Uterus (tissue), 4 donors: ENCODE measurements around the gene OSBPL8. TPM values are rescaled to one million over a fixed set of nuclear protein-coding genes. Genes with fewer than 3 reads are reported as not detected.

Experiments
- DNase-seq, 2 donors: peaks; one replicate each; pipeline ENCODE4 v3.0.0-alpha.2; 2019 to 2020
- H3K27ac ChIP-seq, 2 donors: fragments of 200-600 bp; sonication (generic); 1 replicate in 1 of 2; 2 replicates in 1 of 2; pipeline ENCODE4 v1.5.1; 2016 to 2018
- H3K27me3 ChIP-seq, 2 donors: fragments of 200-600 bp; sonication (generic); one replicate each; pipeline ENCODE4 v1.5.1; 2018 to 2019; ENCODE audit warnings: control low read depth in 1 of 2
- H3K36me3 ChIP-seq, 2 donors: fragments of 200-600 bp; sonication (generic); one replicate each; pipeline ENCODE4 v1.5.1; 2019; ENCODE audit warnings: control low read depth in 1 of 2
- H3K4me1 ChIP-seq, 2 donors: fragments of 200-600 bp; sonication (generic); one replicate each; pipeline ENCODE4 v1.5.1; 2018 to 2019; ENCODE audit warnings: control low read depth in 1 of 2
- H3K4me3 ChIP-seq, 2 donors: fragments of 200-600 bp; sonication (generic); 1 replicate in 1 of 2; 2 replicates in 1 of 2; pipeline ENCODE4 v1.5.1; 2018 to 2019; ENCODE audit warnings: mild to moderate bottlenecking in 1 of 2
- H3K9me3 ChIP-seq, 2 donors: fragments of 200-600 bp; sonication (generic); one replicate each; pipeline ENCODE4 v1.5.1; 2019; ENCODE audit warnings: control low read depth in 1 of 2
- POLR2A ChIP-seq, 2 donors: fragments of 450-650 bp; IDR thresholded peaks; one replicate each; pipeline ENCODE4 v1.6.1; 2016; ENCODE audit warnings: antibody characterized with exemption in 2 of 2, mild to moderate bottlenecking in 1 of 2, moderate library complexity in 1 of 2
- intact Hi-C: fragments of 100-400 bp; cut with DNase I; formaldehyde crosslinking; loops from one replicate; pipeline ENCODE4 v1.15.1; 2023; ENCODE audit warnings: low total_unique reads
- small RNA-seq: library from RNA; depleted of rRNA; stranded (forward); fragments of <200 nt; gene quantifications from one replicate; pipeline ENCODE3, GENCODE V24; 2016
- total RNA-seq, 4 donors: library from RNA; depleted of rRNA in 3 of 4; stranded (reverse); fragments of >200 nt in 3 of 4; gene quantifications; one replicate each; pipeline versions ENCODE4 v1.1.0 to v1.2.4, GENCODE V29; 2014 to 2023
- TF ChIP-seq, protein P1 (sequence below), 4 experiments: fragments of 200-600 bp in 2 of 4; fragments of 450-650 bp in 2 of 4; sonication (generic) in 2 of 4; IDR thresholded peaks; one replicate each; pipeline ENCODE4 v1.5.1; 2016 to 2019; ENCODE audit warnings: antibody characterized with exemption in 4 of 4, mild to moderate bottlenecking in 2 of 4, moderate library complexity in 1 of 4
- donor health status: DM: yes; HTN: yes; CAD: no.

OSBPL8 gene
- total RNA-seq, 4 donors from 2014 or later = 22.0 to 131 (median 69.3) TPM

DNA sequence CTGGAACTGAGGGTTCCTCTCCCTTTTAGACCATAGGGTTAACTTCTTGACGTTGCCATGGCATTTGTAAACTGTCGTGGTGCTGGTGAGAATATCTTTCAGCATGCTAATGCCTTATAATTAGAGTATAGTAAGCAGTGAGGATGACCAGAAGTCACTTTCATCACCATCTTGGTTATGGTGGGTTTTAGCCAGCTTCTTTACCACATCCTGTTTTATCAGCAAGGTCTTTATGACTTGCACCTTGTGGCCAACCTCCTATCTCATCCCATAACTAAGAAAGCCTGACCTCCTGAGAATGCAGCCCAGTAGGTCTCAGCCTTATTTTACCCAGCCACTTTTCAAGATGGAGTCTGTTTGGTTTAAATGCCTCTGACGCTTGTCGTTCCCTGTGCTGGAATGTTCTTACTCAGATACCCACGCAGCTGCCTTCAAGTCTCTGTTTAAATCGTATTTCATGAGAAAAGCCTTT lies 255.5 kb downstream of the OSBPL8 start:
- no peaks in the 10 kb centered on the region for H3K4me1 ChIP-seq
- no peaks in the 10 kb centered on the region for H3K9me3 ChIP-seq
- H3K4me3 ChIP-seq = no peak overlapping the region
- TF ChIP-seq, protein P1, sequence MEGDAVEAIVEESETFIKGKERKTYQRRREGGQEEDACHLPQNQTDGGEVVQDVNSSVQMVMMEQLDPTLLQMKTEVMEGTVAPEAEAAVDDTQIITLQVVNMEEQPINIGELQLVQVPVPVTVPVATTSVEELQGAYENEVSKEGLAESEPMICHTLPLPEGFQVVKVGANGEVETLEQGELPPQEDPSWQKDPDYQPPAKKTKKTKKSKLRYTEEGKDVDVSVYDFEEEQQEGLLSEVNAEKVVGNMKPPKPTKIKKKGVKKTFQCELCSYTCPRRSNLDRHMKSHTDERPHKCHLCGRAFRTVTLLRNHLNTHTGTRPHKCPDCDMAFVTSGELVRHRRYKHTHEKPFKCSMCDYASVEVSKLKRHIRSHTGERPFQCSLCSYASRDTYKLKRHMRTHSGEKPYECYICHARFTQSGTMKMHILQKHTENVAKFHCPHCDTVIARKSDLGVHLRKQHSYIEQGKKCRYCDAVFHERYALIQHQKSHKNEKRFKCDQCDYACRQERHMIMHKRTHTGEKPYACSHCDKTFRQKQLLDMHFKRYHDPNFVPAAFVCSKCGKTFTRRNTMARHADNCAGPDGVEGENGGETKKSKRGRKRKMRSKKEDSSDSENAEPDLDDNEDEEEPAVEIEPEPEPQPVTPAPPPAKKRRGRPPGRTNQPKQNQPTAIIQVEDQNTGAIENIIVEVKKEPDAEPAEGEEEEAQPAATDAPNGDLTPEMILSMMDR (IDR thresholded peaks at IDR 0.05) = no peak
- no peak for TF ChIP-seq POLR2A (IDR thresholded peaks at IDR 0.05)
- no peaks in the 10 kb centered on the region for H3K27me3 ChIP-seq
- no peak for DNase-seq
- no peaks in the 10 kb centered on the region for H3K36me3 ChIP-seq
- no peak overlapping the region for H3K27ac ChIP-seq
- intact Hi-C loops = no loop called here

GRCh38 chr12:76303365-76303764 lies 256.2 kb downstream of the OSBPL8 start:
- TF ChIP-seq, protein P1 (IDR thresholded peaks at IDR 0.05) = no peak
- no peak for TF ChIP-seq POLR2A (IDR thresholded peaks at IDR 0.05)
- intact Hi-C loops = no loop called here

More at GRCh38 chr12:76303365-76303764, 256.2 kb downstream of the OSBPL8 start:
- no peaks in the 10 kb centered on the region for H3K36me3 ChIP-seq
- H3K4me3 ChIP-seq = no peak overlapping the region
- H3K4me1 ChIP-seq = no peaks in the 10 kb centered on the region
- DNase-seq = no peak
- H3K9me3 ChIP-seq = no peaks in the 10 kb centered on the region
- H3K27me3 ChIP-seq = no peaks in the 10 kb centered on the region
- H3K27ac ChIP-seq = no peak overlapping the region

Small RNA genes lying within 50 kb of the gene (small RNA-seq; reads per million reads assigned to genes)
- not detected for gene RN7SKP172

Other genes with a start within 250 kb of the OSBPL8 start
- gene BBS10, start 211.4 kb downstream of the OSBPL8 start, total RNA-seq = 10 to 100 TPM in 3 of 4 donors, 1 to 10 TPM in 1; 6.9 to 34.2 (median 15.1) TPM
- gene ZDHHC17, start 204.3 kb upstream of the OSBPL8 start, total RNA-seq = 100 to 1,000 TPM in 2 of 4 donors, 10 to 100 TPM in 2; 48.5 to 365 (median 102) TPM